Activated CD4-positive, alpha-beta T cell treated with anti-CD3 and anti-CD28 coated beads for 36 hours (primary cell): ENCODE results near the gene RBM4. TPM values are rescaled to one million over a fixed set of nuclear protein-coding genes. Genes with fewer than 3 reads are reported as not detected.
"Not testable (repeated sequence)": the region's sequence is repeated elsewhere in the genome, so short reads cannot be mapped to it uniquely, and the experiment has no call there.

Experiments
- ATAC-seq: fragments of 200-7000 bp; cut with Tn5 transposase; one replicate; pipeline ENCODE4 v1.10.0; 2021; ENCODE audit warnings: mild to moderate bottlenecking, moderate library complexity
- CTCF ChIA-PET: fragments of 350-600 bp; sonication (Branson Sonifier 250); formaldehyde crosslinking; loops from one replicate; lab custom pipeline; 2021; ENCODE audit warnings: antibody characterized with exemption; lab: Charles Lee
- POLR2A ChIA-PET: fragments of 350-600 bp; sonication (Branson Sonifier 250); formaldehyde crosslinking; loops from one replicate; lab custom pipeline; 2021; ENCODE audit warnings: antibody characterized with exemption, inconsistent platforms; lab: Charles Lee
- DNase-seq: peaks from one replicate; pipeline ENCODE4 v3.0.0-alpha.2; 2020
- H3K27ac Mint-ChIP-seq: one replicate; pipeline ENCODE4 v1.8.0; 2021; ENCODE audit warnings: mixed read lengths
- H3K27me3 Mint-ChIP-seq: one replicate; pipeline ENCODE4 v1.8.0; 2021; ENCODE audit warnings: mixed read lengths
- H3K36me3 Mint-ChIP-seq: one replicate; pipeline ENCODE4 v1.8.0; 2021; ENCODE audit warnings: low read depth, mixed read lengths
- H3K4me1 Mint-ChIP-seq: one replicate; pipeline ENCODE4 v1.8.0; 2021; ENCODE audit warnings: mixed read lengths
- H3K4me3 Mint-ChIP-seq: one replicate; pipeline ENCODE4 v1.8.0; 2021; ENCODE audit warnings: mild to moderate bottlenecking, moderate library complexity, mixed read lengths
- H3K9me3 Mint-ChIP-seq: one replicate; pipeline ENCODE4 v1.8.0; 2021; ENCODE audit warnings: low read depth, mixed read lengths
- intact Hi-C, 2 experiments: fragments of 100-400 bp; cut with DNase I in 1 of 2; cut with micrococcal nuclease in 1 of 2; formaldehyde crosslinking; loops; one replicate each; pipeline versions ENCODE4 v1.14.2 to v1.15.1; 2022 to 2024; cut with DNase I, micrococcal nuclease
- total RNA-seq, 2 experiments: library from RNA; stranded (reverse); gene quantifications; one replicate each; pipeline ENCODE4 v1.2.3, GENCODE V29; 2021

RBM4 gene
- total RNA-seq, 2 experiments from 2014 or later, result 104 to 122 TPM

- peaks cover 37% of the 10 kb centered on the region for H3K4me1 Mint-ChIP-seq
- no peak for DNase-seq
- ChIA-PET CTCF (interaction anchor here (1.2 to 1.4 kb wide), 2 partner anchors 8 to 48 kb away, joined by 3 to 4 read pairs; partner anchors contain the start of gene RBM4B), POLR2A (interaction anchor here (0.6 to 12.1 kb wide), 5 partner anchors 9 to 60 kb away, joined by 3 to 98 read pairs (median 3); partner anchors contain the start of genes RBM4 and RBM4B)
- no peak overlapping the region for H3K4me3 Mint-ChIP-seq
- peaks cover 79% of the 10 kb centered on the region for H3K36me3 Mint-ChIP-seq
- no peak overlapping the region for H3K27ac Mint-ChIP-seq
- intact Hi-C loops, result no loop called here
- no peak for ATAC-seq
- no peaks in the 10 kb centered on the region for H3K27me3 Mint-ChIP-seq
- no peaks in the 10 kb centered on the region for H3K9me3 Mint-ChIP-seq
These were observed 9.1 kb upstream of the RBM4 start for GRCh38 chr11:66629356-66629755.

- ChIA-PET POLR2A (interaction anchor here (1.5 to 1.7 kb wide), 2 partner anchors 9 to 10 kb away, joined by 6 to 8 read pairs; no protein-coding TSS in a partner anchor), CTCF (interaction anchor here (1.3 kb wide), 1 partner anchor 8 kb away, joined by 3 read pairs; no protein-coding TSS in a partner anchor)
- intact Hi-C loops, result loop anchor here in 1 of 2 experiments (10.0 kb wide), 1 partner anchor 853 kb away; the partner anchor contains the start of gene AIP
- no peaks in the 10 kb centered on the region for H3K27me3 Mint-ChIP-seq
- H3K36me3 Mint-ChIP-seq, result peaks cover 64% of the 10 kb centered on the region
- H3K4me1 Mint-ChIP-seq, result peaks cover 43% of the 10 kb centered on the region
- no peaks in the 10 kb centered on the region for H3K9me3 Mint-ChIP-seq
- ATAC-seq (no peak), DNase-seq (no peak)
- peak overlapping the region; percentile 69 for H3K27ac Mint-ChIP-seq
- no peak overlapping the region for H3K4me3 Mint-ChIP-seq
These were observed 6.6 kb upstream of the RBM4 start for GRCh38 chr11:66631883-66632282.

GRCh38 chr11:66632952-66633351 is 5.6 kb upstream of the RBM4 start:
- Mint-ChIP-seq H3K4me3 (no peak overlapping the region), H3K27ac (no peak overlapping the region), H3K27me3 (no peaks in the 10 kb centered on the region), H3K4me1 (peaks cover 47% of the 10 kb centered on the region), H3K9me3 (no peaks in the 10 kb centered on the region), H3K36me3 (peaks cover 63% of the 10 kb centered on the region)
- ATAC-seq, result no peak
- ChIA-PET CTCF (interaction anchor here (0.7 to 1.9 kb wide), 3 partner anchors 9 to 55 kb away, joined by 3 to 12 read pairs (median 5); partner anchors contain the start of gene RBM4B), POLR2A (interaction anchor here (0.6 to 1.7 kb wide), 5 partner anchors 9 to 637 kb away, joined by 3 to 8 read pairs (median 5); partner anchors contain the start of gene RBM14)
- intact Hi-C loops, result loop anchor here in 1 of 2 experiments (10.0 kb wide), 1 partner anchor 852 kb away; the partner anchor contains the start of gene AIP
- no peak for DNase-seq

GRCh38 chr11:66636411-66636810 is 2.1 kb upstream of the RBM4 start:
- CTCF ChIA-PET, result interaction anchor here (1.1 to 3.3 kb wide), 3 partner anchors 8 to 14 kb away, joined by 3 to 32 read pairs (median 4); no protein-coding TSS in a partner anchor
- intact Hi-C loops, result loop anchor here in 1 of 2 experiments (5.0 to 10.0 kb wide), 2 partner anchors 481 to 848 kb away; partner anchors contain the start of genes AIP and KDM2A
- no peak for DNase-seq
- H3K9me3 Mint-ChIP-seq, result no peaks in the 10 kb centered on the region
- peaks cover 54% of the 10 kb centered on the region for H3K4me1 Mint-ChIP-seq
- no peaks in the 10 kb centered on the region for H3K27me3 Mint-ChIP-seq
- ATAC-seq, result no peak
- POLR2A ChIA-PET, result interaction anchor here (3.6 to 4.2 kb wide), 2 partner anchors 12 to 42 kb away, joined by 28 to 98 read pairs; partner anchors contain the start of gene RBM4B
- peaks cover 66% of the 10 kb centered on the region for H3K36me3 Mint-ChIP-seq
- H3K4me3 Mint-ChIP-seq, result no peak overlapping the region
- peak overlapping the region; percentile 60 for H3K27ac Mint-ChIP-seq

- peak overlapping the region; percentile 89 for H3K4me3 Mint-ChIP-seq
- no peak for DNase-seq
- H3K9me3 Mint-ChIP-seq, result no peaks in the 10 kb centered on the region
- peaks cover 70% of the 10 kb centered on the region for H3K36me3 Mint-ChIP-seq
- peaks cover 60% of the 10 kb centered on the region for H3K4me1 Mint-ChIP-seq
- ATAC-seq, result no peak
- H3K27me3 Mint-ChIP-seq, result no peaks in the 10 kb centered on the region
- ChIA-PET POLR2A (interaction anchor here (0.6 to 4.2 kb wide), 16 partner anchors 10 to 790 kb away, joined by 3 to 98 read pairs (median 4); partner anchors contain the start of genes CCDC87, CCS, DPP3 and RBM14), CTCF (interaction anchor here (0.6 to 3.3 kb wide), 13 partner anchors 9 to 220 kb away, joined by 3 to 32 read pairs (median 4); partner anchors contain the start of genes ACTN3, RBM14 and RBM4B)
- peak overlapping the region; percentile 82 for H3K27ac Mint-ChIP-seq
- intact Hi-C loops, result loop anchor here (1.0 to 10.0 kb wide), 16 partner anchors 18 to 847 kb away; partner anchors contain the start of genes CCDC87 (in 2 of the 2), CCS (in 2 of the 2), ACTN3 (in 1 of the 2) and AIP (in 1 of the 2)
These were observed 836 bp upstream of the RBM4 start for GRCh38 chr11:66637557-66638176.

GRCh38 chr11:66639066-66639813 is 737 bp downstream of the RBM4 start:
- Mint-ChIP-seq H3K27ac (peak overlapping the region; percentile 97), H3K4me3 (peak overlapping the region; percentile 89), H3K9me3 (no peaks in the 10 kb centered on the region), H3K4me1 (peaks cover 72% of the 10 kb centered on the region), H3K27me3 (no peaks in the 10 kb centered on the region), H3K36me3 (peaks cover 78% of the 10 kb centered on the region)
- ChIA-PET CTCF (interaction anchor here (0.7 to 3.3 kb wide), 9 partner anchors 9 to 104 kb away, joined by 3 to 32 read pairs (median 5); partner anchors contain the start of genes RBM14 and RBM4B), POLR2A (interaction anchor here (0.6 to 4.2 kb wide), 10 partner anchors 8 to 1068 kb away, joined by 3 to 98 read pairs (median 8); partner anchors contain the start of genes CCDC87, CCS, RBM14 and RBM4B)
- DNase-seq (peak; percentile 27), ATAC-seq (peak; percentile 4)
- intact Hi-C loops, result loop anchor here (2.0 to 10.0 kb wide), 4 partner anchors 46 to 846 kb away; partner anchors contain the start of genes AIP (in 1 of the 2), CCDC87 (in 1 of the 2), CCS (in 1 of the 2) and KDM2A (in 1 of the 2)

GRCh38 chr11:66639814-66640340 is 1.4 kb downstream of the RBM4 start:
- ChIA-PET POLR2A (interaction anchor here (0.6 to 4.2 kb wide), 3 partner anchors 15 to 139 kb away, joined by 3 to 98 read pairs (median 3); no protein-coding TSS in a partner anchor), CTCF (interaction anchor here (1.1 to 3.0 kb wide), 3 partner anchors 9 to 38 kb away, joined by 3 to 19 read pairs (median 6); partner anchors contain the start of gene RBM4B)
- not testable (repeated sequence) for H3K27me3 Mint-ChIP-seq, ATAC-seq, DNase-seq, H3K9me3 Mint-ChIP-seq
- Mint-ChIP-seq H3K36me3 (peaks cover 79% of the 10 kb centered on the region), H3K4me1 (peaks cover 74% of the 10 kb centered on the region), H3K27ac (peak overlapping the region; percentile 97), H3K4me3 (peak overlapping the region; percentile 89)
- intact Hi-C loops, result loop anchor here (2.0 to 10.0 kb wide), 4 partner anchors 47 to 845 kb away; partner anchors contain the start of genes AIP (in 1 of the 2), CCDC87 (in 1 of the 2), CCS (in 1 of the 2) and KDM2A (in 1 of the 2)

GRCh38 chr11:66641834-66642233 is 3.3 kb downstream of the RBM4 start:
- ChIA-PET POLR2A (interaction anchor here (0.7 to 1.0 kb wide), 2 partner anchors 33 to 628 kb away, joined by 3 to 6 read pairs; no protein-coding TSS in a partner anchor), CTCF (interaction anchor here (0.9 to 1.6 kb wide), 2 partner anchors 24 to 36 kb away, joined by 3 to 5 read pairs; partner anchors contain the start of gene RBM4B)
- intact Hi-C loops, result no loop called here
- Mint-ChIP-seq H3K36me3 (peaks cover 94% of the 10 kb centered on the region), H3K27ac (peak overlapping the region; percentile 80), H3K4me3 (peak overlapping the region; percentile 89), H3K4me1 (peaks cover 87% of the 10 kb centered on the region), H3K27me3 (no peaks in the 10 kb centered on the region), H3K9me3 (no peaks in the 10 kb centered on the region)
- ATAC-seq (no peak), DNase-seq (no peak)

GRCh38 chr11:66643745-66644437 is 5.4 kb downstream of the RBM4 start:
- ChIA-PET POLR2A (interaction anchor here (0.5 to 1.0 kb wide), 4 partner anchors 15 to 320 kb away, joined by 3 to 4 read pairs (median 3); partner anchors contain the start of gene RBM4B), CTCF (interaction anchor here (0.7 to 1.3 kb wide), 3 partner anchors 10 to 132 kb away, joined by 3 read pairs; no protein-coding TSS in a partner anchor)
- DNase-seq, result no peak
- Mint-ChIP-seq H3K36me3 (peaks cover 96% of the 10 kb centered on the region), H3K27me3 (no peaks in the 10 kb centered on the region), H3K27ac (no peak overlapping the region), H3K4me3 (peak overlapping the region; percentile 89), H3K4me1 (peaks cover 87% of the 10 kb centered on the region), H3K9me3 (no peaks in the 10 kb centered on the region)
- no peak for ATAC-seq
- intact Hi-C loops, result no loop called here
